Globus pallidus (tissue), 1 donor: ENCODE data around the gene SYNGR2.

ENCODE experiments used
- DNase-seq: peaks from one replicate; pipeline ENCODE4 v3.0.0-alpha.2; 2015; ENCODE audit warnings: low spot score

SYNGR2 gene

GRCh38 chr17:78168242-78168902 lies at the start of gene SYNGR2:
TSS of gene SYNGR2 (plus strand) at chr17:78168581. CDS start at chr17:78168617, 36 bp downstream.
- DNase-seq = peak; percentile 70

GRCh38 chr17:78118801-78119241 lies 49.6 kb upstream of the SYNGR2 start:
- DNase-seq = no peak

- DNase-seq = no peak
These were observed 47.8 kb upstream of the SYNGR2 start for GRCh38 chr17:78120537-78120936.

- no peak for DNase-seq
These were observed 47.2 kb upstream of the SYNGR2 start for GRCh38 chr17:78120971-78121800.

GRCh38 chr17:78121801-78122215 lies 46.6 kb upstream of the SYNGR2 start:
- no peak for DNase-seq

GRCh38 chr17:78122216-78122930 lies 46.0 kb upstream of the SYNGR2 start:
- no peak for DNase-seq

- no peak for DNase-seq
These were observed 45.5 kb upstream of the SYNGR2 start for GRCh38 chr17:78122931-78123249.

- no peak for DNase-seq
These were observed 45.0 kb upstream of the SYNGR2 start for GRCh38 chr17:78123258-78123929.

- DNase-seq = no peak
These were observed 44.1 kb upstream of the SYNGR2 start for GRCh38 chr17:78124081-78124835.

GRCh38 chr17:78124836-78125137 lies 43.6 kb upstream of the SYNGR2 start:
- no peak for DNase-seq

GRCh38 chr17:78125138-78125913 lies 43.1 kb upstream of the SYNGR2 start:
- DNase-seq = no peak

GRCh38 chr17:78125976-78126894 lies 42.1 kb upstream of the SYNGR2 start:
- DNase-seq = no peak

- no peak for DNase-seq
These were observed 41.5 kb upstream of the SYNGR2 start for GRCh38 chr17:78126895-78127238.

GRCh38 chr17:78127239-78127887 lies 41.0 kb upstream of the SYNGR2 start:
- peak; percentile 95 for DNase-seq

GRCh38 chr17:78127888-78128550 lies 40.4 kb upstream of the SYNGR2 start:
- peak; percentile 73 for DNase-seq

- DNase-seq = peak; percentile 72
These were observed 39.6 kb upstream of the SYNGR2 start, which contains the start of gene TMC6 for GRCh38 chr17:78128551-78129350. TSS of gene TMC6 (minus strand) at chr17:78128755. CDS start at chr17:78126832, 1,923 bp downstream.

GRCh38 chr17:78129351-78130089 lies 38.9 kb upstream of the SYNGR2 start:
- no peak for DNase-seq
